GM12878 (cell line): ENCODE data around the gene IBSP.

Source experiments
- CTCF ChIP-seq, 3 experiments: IDR thresholded peaks in 2 of 3; conservative IDR thresholded peaks in 1 of 3; 2 replicates each; pipeline ENCODE4 v1.5.1; 2011; ENCODE audit warnings: low read depth in 3 of 3, low read length in 3 of 3, mild to moderate bottlenecking in 3 of 3, control low read depth in 2 of 3, moderate library complexity in 2 of 3, inconsistent platforms in 1 of 3, mixed read lengths in 1 of 3; ENCODE audit not compliant: control insufficient read depth in 2 of 3, insufficient read depth in 1 of 3; ENCODE audit errors: extremely low read depth in 1 of 3
- EZH2 ChIP-seq: IDR thresholded peaks from 2 replicates; pipeline ENCODE4 v1.6.1; 2012; ENCODE audit warnings: low read depth, mild to moderate bottlenecking, control low read depth, inconsistent platforms, low read length, borderline replicate concordance; ENCODE audit not compliant: control insufficient read depth
- HCFC1 ChIP-seq: fragments of 150-350 bp; IDR thresholded peaks from 2 replicates; pipeline ENCODE4 v1.6.1; 2014; ENCODE audit warnings: low read length
- IRF3 ChIP-seq: fragments of 450-650 bp; IDR thresholded peaks from 2 replicates; pipeline ENCODE4 v1.6.1; 2014; ENCODE audit warnings: mild to moderate bottlenecking
- IRF5 ChIP-seq: fragments of 450-650 bp; IDR thresholded peaks from 2 replicates; pipeline ENCODE4 v1.6.1; 2017; ENCODE audit warnings: borderline replicate concordance
- MLLT1 ChIP-seq: fragments of 450-650 bp; IDR thresholded peaks from 2 replicates; pipeline ENCODE4 v1.6.1; 2016; ENCODE audit warnings: mild to moderate bottlenecking
- POLR2A ChIP-seq: IDR thresholded peaks from 2 replicates; pipeline ENCODE4 v1.6.1; 2011; ENCODE audit warnings: low read depth, mild to moderate bottlenecking, low read length
- POLR2AphosphoS5 ChIP-seq: IDR thresholded peaks from 2 replicates; pipeline ENCODE4 v1.6.1; 2011; ENCODE audit warnings: mild to moderate bottlenecking, low read length, inconsistent platforms
- RBBP5 ChIP-seq: fragments of 200-600 bp; sonication (generic); conservative IDR thresholded peaks from 2 replicates; pipeline ENCODE4 v1.6.1; 2016
- WRNIP1 ChIP-seq: IDR thresholded peaks from 2 replicates; pipeline ENCODE4 v1.6.1; 2011; ENCODE audit warnings: low read depth, low read length, improper control_type of control experiment, borderline replicate concordance
- ZNF24 ChIP-seq: fragments of 450-650 bp; IDR thresholded peaks from 2 replicates; pipeline ENCODE4 v1.6.1; 2017; ENCODE audit warnings: antibody characterized with exemption, mild to moderate bottlenecking
- ZNF274 ChIP-seq: IDR thresholded peaks from one replicate; pipeline ENCODE4 v1.8.0; 2011; ENCODE audit not compliant: insufficient read length, insufficient read depth
- ZSCAN29 ChIP-seq: fragments of 450-650 bp; IDR thresholded peaks from 2 replicates; pipeline ENCODE4 v1.6.1; 2017; ENCODE audit warnings: mild to moderate bottlenecking, moderate library complexity

- TF ChIP-seq IRF5 (no peak), CTCF (IDR thresholded peaks at IDR 0.05 in 2 of 3, conservative IDR thresholded peaks at IDR 0.05 in 1 of 3; ENCODE audit: control insufficient read depth in 2 of 3, extremely low read depth in 1 of 3, insufficient read depth in 1 of 3, low read depth in 3 of 3, low read length in 3 of 3) (no peak), POLR2AphosphoS5 (no peak), POLR2A (no peak), WRNIP1 (no peak), IRF3 (no peak), MLLT1 (no peak), RBBP5 (no peak), ZSCAN29 (no peak), ZNF274 (no peak), HCFC1 (no peak), ZNF24 (no peak), EZH2 (no peak)
Measured at GRCh38 chr4:87834401-87834800, 35.0 kb downstream of the IBSP start.
